Measurements from ENCODE around the gene PPIL1.

GRCh38 chr6:36890112-36890663 lies 15.6 kb upstream of the PPIL1 start:
- TF ChIP-seq CTCF (IDR thresholded peaks at IDR 0.05) (no peak), POLR2A (IDR thresholded peaks at IDR 0.05) (no peak), EP300 (IDR thresholded peaks at IDR 0.05) (no peak), POLR2AphosphoS5 (IDR thresholded peaks at IDR 0.05) (no peak)

All from sigmoid colon (tissue), 4 donors.